ENCODE results near the gene RASSF3. TPM values are rescaled to one million over a fixed set of nuclear protein-coding genes. Genes with fewer than 3 reads are reported as not detected.

The RASSF3 gene
- polyA plus RNA-seq, 3 donors, result 6.6 to 77.9 (median 14.5) TPM

GRCh38 chr12:64709429-64709828 is 99.1 kb downstream of the RASSF3 start:
- Mint-ChIP-seq H3K4me3 (no peak overlapping the region), H3K9me3 (no peaks in the 10 kb centered on the region), H3K27ac (peak overlapping the region in 1 of 7 donors; percentile 46), H3K4me1 (peaks cover 21% of the 10 kb centered on the region), H3K36me3 (peaks cover 48 to 72% of the 10 kb centered on the region in 2 donors), H3K27me3 (ENCODE audit: low read depth in 3 of 3) (no peaks in the 10 kb centered on the region)
- no peak for TF ChIP-seq CTCF (IDR thresholded peaks at IDR 0.05)
- DNase-seq, result no peak
- Histone ChIP-seq H3K79me2 (ENCODE audit: insufficient read depth, low read length) (no peaks in the 10 kb centered on the region), H3K27me3 (ENCODE audit: control insufficient read depth in 2 of 2, insufficient read depth in 2 of 2, low read length in 2 of 2) (no peaks in the 10 kb centered on the region), H3K36me3 (replicated peaks in 1 of 2; ENCODE audit: control insufficient read depth in 1 of 2, insufficient read depth in 2 of 2, low read length in 2 of 2) (peaks cover 5 to 45% of the 10 kb centered on the region in 2 donors), H3K4me2 (replicated peaks; ENCODE audit: extremely low read depth, low read length, poor library complexity, severe bottlenecking) (no peak overlapping the region), H3K9ac (ENCODE audit: insufficient read depth, low read length, poor library complexity, severe bottlenecking) (no peak overlapping the region), H3K4me3 (replicated peaks in 1 of 3; ENCODE audit: low read depth in 2 of 3, low read length in 3 of 3) (no peak overlapping the region), H3K4me1 (ENCODE audit: control insufficient read depth in 1 of 2, insufficient read depth in 2 of 2, low read length in 2 of 2) (peaks cover 19 to 21% of the 10 kb centered on the region in 2 donors), H3K9me3 (replicated peaks in 1 of 2; ENCODE audit: control insufficient read depth in 1 of 2, insufficient read depth in 1 of 2, low read length in 2 of 2) (no peaks in the 10 kb centered on the region), H2AFZ (ENCODE audit: insufficient read depth, low read depth, low read length, poor library complexity, severe bottlenecking) (no peak overlapping the region), H4K20me1 (ENCODE audit: insufficient read depth, low read length) (peaks cover 19% of the 10 kb centered on the region), H3K27ac (ENCODE audit: low read depth in 1 of 2, low read length in 2 of 2) (no peak overlapping the region)
- intact Hi-C loops (cut with micrococcal nuclease), result no loop called here
- WGBS (ENCODE audit: insufficient coverage), result no CpG with 5 or more reads among the region's 2 CpGs

DNA sequence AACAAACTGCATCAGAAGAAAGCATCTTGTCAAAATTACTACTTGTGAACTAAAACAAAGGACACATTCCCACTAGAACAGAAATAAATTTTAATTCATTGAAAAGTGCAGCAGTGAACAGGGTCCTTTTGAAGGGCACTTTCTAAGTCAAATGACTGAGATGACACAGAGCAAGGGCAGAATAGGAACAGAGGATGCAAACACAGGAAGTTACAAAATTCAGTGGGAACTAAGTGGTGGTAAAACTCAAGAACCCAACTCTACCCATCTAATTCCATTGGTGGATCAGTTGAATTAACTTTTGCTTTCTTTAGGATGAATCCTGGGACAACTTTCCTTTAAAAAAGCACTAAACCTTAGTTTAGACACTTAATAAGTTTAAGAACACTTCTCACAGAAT is 103.1 kb downstream of the RASSF3 start:
- no peak for TF ChIP-seq CTCF (IDR thresholded peaks at IDR 0.05)
- Histone ChIP-seq H3K79me2 (ENCODE audit: insufficient read depth, low read length) (peaks cover 4% of the 10 kb centered on the region), H3K4me1 (ENCODE audit: control insufficient read depth in 1 of 2, insufficient read depth in 2 of 2, low read length in 2 of 2) (peaks cover 39 to 42% of the 10 kb centered on the region in 2 donors), H3K4me2 (replicated peaks; ENCODE audit: extremely low read depth, low read length, poor library complexity, severe bottlenecking) (peak overlapping the region; percentile 28), H2AFZ (ENCODE audit: insufficient read depth, low read depth, low read length, poor library complexity, severe bottlenecking) (no peak overlapping the region), H3K9me3 (replicated peaks in 1 of 2; ENCODE audit: control insufficient read depth in 1 of 2, insufficient read depth in 1 of 2, low read length in 2 of 2) (no peaks in the 10 kb centered on the region), H3K27ac (ENCODE audit: low read depth in 1 of 2, low read length in 2 of 2) (peak overlapping the region; percentile 72 to 88), H4K20me1 (ENCODE audit: insufficient read depth, low read length) (no peaks in the 10 kb centered on the region), H3K27me3 (ENCODE audit: control insufficient read depth in 2 of 2, insufficient read depth in 2 of 2, low read length in 2 of 2) (no peaks in the 10 kb centered on the region), H3K36me3 (replicated peaks in 1 of 2; ENCODE audit: control insufficient read depth in 1 of 2, insufficient read depth in 2 of 2, low read length in 2 of 2) (peaks cover 33 to 64% of the 10 kb centered on the region in 2 donors), H3K9ac (ENCODE audit: insufficient read depth, low read length, poor library complexity, severe bottlenecking) (no peak overlapping the region), H3K4me3 (replicated peaks in 1 of 3; ENCODE audit: low read depth in 2 of 3, low read length in 3 of 3) (no peak overlapping the region)
- H3K4me1 Mint-ChIP-seq, result peaks cover 43% of the 10 kb centered on the region
- H3K9me3 Mint-ChIP-seq, result no peaks in the 10 kb centered on the region
- H3K4me3 Mint-ChIP-seq, result no peak overlapping the region
- intact Hi-C loops (cut with micrococcal nuclease), result no loop called here
- H3K27me3 Mint-ChIP-seq (ENCODE audit: low read depth in 3 of 3), result no peaks in the 10 kb centered on the region
- peak; percentile 25 to 60 (median 48) for DNase-seq
- H3K27ac Mint-ChIP-seq, result peak overlapping the region; percentile 85 to 95 (median 91)
- peaks cover 66 to 73% of the 10 kb centered on the region in 2 donors for H3K36me3 Mint-ChIP-seq

Data from CD14-positive monocyte (primary cell).